Transverse colon (tissue), 4 donors: ENCODE results near the gene RXRG. TPM values are rescaled to one million over a fixed set of nuclear protein-coding genes. Genes with fewer than 3 reads are reported as not detected.

ENCODE experiments used
- DNase-seq: peaks from one replicate; pipeline ENCODE4 v3.0.0-alpha.2; 2019
- H3K27ac ChIP-seq, 4 donors: fragments of 200-600 bp; sonication (generic); 2 replicates each; pipeline ENCODE4 v1.5.1; 2016 to 2018; ENCODE audit warnings: inconsistent platforms in 4 of 4
- H3K27me3 ChIP-seq: fragments of 200-600 bp; sonication (generic); 2 replicates; pipeline ENCODE4 v1.5.1; 2017; ENCODE audit warnings: inconsistent platforms
- H3K36me3 ChIP-seq, 4 donors: fragments of 200-600 bp; sonication (generic); 2 replicates each; pipeline ENCODE4 v1.5.1; 2017 to 2019; ENCODE audit warnings: inconsistent platforms in 4 of 4
- H3K4me1 ChIP-seq, 4 donors: fragments of 200-600 bp; sonication (generic); 2 replicates each; pipeline ENCODE4 v1.5.1; 2017 to 2020; ENCODE audit warnings: inconsistent platforms in 4 of 4
- H3K4me3 ChIP-seq, 4 donors: fragments of 200-600 bp; sonication (generic); 1 replicate in 1 of 4; 2 replicates in 3 of 4; pipeline versions ENCODE4 v1.5.1 to v1.6.1; 2017 to 2019; ENCODE audit warnings: inconsistent platforms in 4 of 4
- H3K9me3 ChIP-seq, 2 donors: fragments of 200-600 bp; sonication (generic); 2 replicates each; pipeline ENCODE4 v1.5.1; 2017 to 2019; ENCODE audit warnings: inconsistent platforms in 2 of 2
- CTCF ChIP-seq, 5 experiments: fragments of 200-600 bp in 3 of 5; fragments of 450-650 bp in 2 of 5; sonication (generic) in 3 of 5; IDR thresholded peaks; 1 replicate in 2 of 5; 2 replicates in 3 of 5; pipeline ENCODE4 v1.5.1; 2016 to 2017; ENCODE audit warnings: antibody characterized with exemption in 5 of 5, inconsistent platforms in 3 of 5, mild to moderate bottlenecking in 2 of 5, moderate library complexity in 1 of 5
- EP300 ChIP-seq: sonication (generic); formaldehyde crosslinking; IDR thresholded peaks from one replicate; pipeline ENCODE4 v1.6.1; 2017; ENCODE audit warnings: antibody characterized with exemption, low read depth
- POLR2A ChIP-seq: fragments of 450-650 bp; IDR thresholded peaks from one replicate; pipeline ENCODE4 v1.6.1; 2016; ENCODE audit warnings: antibody characterized with exemption, mild to moderate bottlenecking, moderate library complexity
- POLR2AphosphoS5 ChIP-seq, 3 donors: sonication (generic); formaldehyde crosslinking; IDR thresholded peaks; one replicate each; pipeline ENCODE4 v1.6.1; 2016; ENCODE audit warnings: antibody characterized with exemption in 3 of 3
- WGBS, 2 donors: methylation state at CpG; one replicate each; pipeline ENCODE4 v1.1.5; 2018; ENCODE audit warnings: low coverage in 1 of 2; 5-methylcytosine and 5-hydroxymethylcytosine counted together
- in situ Hi-C, 4 donors: fragments of 200-750 bp; cut with MboI; loops; one replicate each; pipeline versions ENCODE4 v1.15.0 to v1.15.1; 2017; ENCODE audit warnings: low sequenced_read_pairs in 3 of 4, low pct_ligation_motif_present in 1 of 4, low pct_unique_long_range_greater_than_20kb in 1 of 4
- intact Hi-C: fragments of 100-400 bp; cut with DNase I; formaldehyde crosslinking; loops from one replicate; pipeline ENCODE4 v1.15.1; 2023; ENCODE audit warnings: low total_unique reads
- total RNA-seq, 4 donors: library from RNA; depleted of rRNA; stranded (reverse); fragments of >200 nt; gene quantifications; one replicate each; pipeline ENCODE4 v1.1.0, GENCODE V29; 2016

The RXRG gene
- total RNA-seq, 4 donors from 2014 or later, result 0.96 TPM; not detected in 3

GRCh38 chr1:165451691-165452090 lies 6.8 kb upstream of the RXRG start:
- DNase-seq, result no peak
- H3K9me3 ChIP-seq, result no peaks in the 10 kb centered on the region
- no peaks in the 10 kb centered on the region for H3K4me1 ChIP-seq
- 72 to 80% methylated on average over 2 of the region's 2 CpGs for WGBS, 2 donors
- no peaks in the 10 kb centered on the region for H3K36me3 ChIP-seq
- TF ChIP-seq POLR2AphosphoS5 (IDR thresholded peaks at IDR 0.05), result no peak
- no peak for TF ChIP-seq EP300
- H3K27ac ChIP-seq, result no peak overlapping the region
- in situ Hi-C loops (no loop called here), intact Hi-C loops (no loop called here)
- H3K27me3 ChIP-seq, result peaks cover 12% of the 10 kb centered on the region
- no peak overlapping the region for H3K4me3 ChIP-seq

GRCh38 chr1:165449131-165449530 lies 4.2 kb upstream of the RXRG start:
- intact Hi-C loops, result no loop called here
- DNase-seq, result no peak
- in situ Hi-C loops, result no loop called here
- no peak for TF ChIP-seq POLR2A
- TF ChIP-seq CTCF (IDR thresholded peaks at IDR 0.05), result no peak
- no peak for TF ChIP-seq EP300
- TF ChIP-seq POLR2AphosphoS5 (IDR thresholded peaks at IDR 0.05), result no peak
- Histone ChIP-seq H3K27ac (no peak overlapping the region), H3K4me1 (peaks cover 0 to 12% (median 7%) of the 10 kb centered on the region in 4 donors), H3K27me3 (peaks cover 36% of the 10 kb centered on the region), H3K36me3 (no peaks in the 10 kb centered on the region), H3K9me3 (no peaks in the 10 kb centered on the region), H3K4me3 (no peak overlapping the region)
- 38 to 40% methylated on average over 1 of the region's 1 CpG for WGBS, 2 donors

GRCh38 chr1:165445388-165445787 lies 462 bp upstream of the RXRG start:
- intact Hi-C loops (no loop called here), in situ Hi-C loops (no loop called here)
- Histone ChIP-seq H3K27ac (peak overlapping the region in 1 of 4 donors; percentile 4), H3K4me1 (peaks cover 0 to 16% (median 8%) of the 10 kb centered on the region in 4 donors), H3K9me3 (no peaks in the 10 kb centered on the region), H3K4me3 (peak overlapping the region in 1 of 4 donors; percentile 31), H3K27me3 (peaks cover 64% of the 10 kb centered on the region), H3K36me3 (no peaks in the 10 kb centered on the region)
- TF ChIP-seq POLR2AphosphoS5 (IDR thresholded peaks at IDR 0.05), result no peak
- no peak for TF ChIP-seq EP300
- TF ChIP-seq POLR2A, result no peak
- no peak for TF ChIP-seq CTCF (IDR thresholded peaks at IDR 0.05)
- WGBS, 2 donors, result 65 to 71% methylated on average over 2 to 4 of the region's 4 CpGs
- no peak for DNase-seq

- no peaks in the 10 kb centered on the region for H3K9me3 ChIP-seq
- H3K4me3 ChIP-seq, result no peak overlapping the region
- H3K27ac ChIP-seq, result peak overlapping the region in 2 of 4 donors; percentile 4 to 25
- no peak for DNase-seq
- intact Hi-C loops (no loop called here), in situ Hi-C loops (no loop called here)
- peaks cover 64% of the 10 kb centered on the region for H3K27me3 ChIP-seq
- peaks cover 0 to 16% (median 8%) of the 10 kb centered on the region in 4 donors for H3K4me1 ChIP-seq
- H3K36me3 ChIP-seq, result no peaks in the 10 kb centered on the region
- WGBS, 2 donors, result 35 to 40% methylated on average over 1 to 8 of the region's 8 CpGs
- TF ChIP-seq CTCF (IDR thresholded peaks at IDR 0.05), result no peak
- TF ChIP-seq POLR2AphosphoS5 (IDR thresholded peaks at IDR 0.05), result no peak
- no peak for TF ChIP-seq POLR2A
- TF ChIP-seq EP300, result no peak
Observed at GRCh38 chr1:165443539-165444311, 1.2 kb downstream of the RXRG start.
